Occipital lobe (tissue), 2 donors: ENCODE results near the gene GALNT7. TPM values are rescaled to one million over a fixed set of nuclear protein-coding genes. Genes with fewer than 3 reads are reported as not detected.
A peak's percentile ranks its signal among the peaks of the same experiment; 100 is the strongest.
"Not testable (repeated sequence)": the region's sequence is repeated elsewhere in the genome, so short reads cannot be mapped to it uniquely, and the experiment has no call there.

ENCODE experiments used
- DNase-seq: peaks from one replicate; lab custom pipeline; 2025; lab: John Stamatoyannopoulos, UW
- total RNA-seq: library from RNA; depleted of rRNA; stranded (reverse); fragments of >200 nt; gene quantifications from one replicate; pipeline ENCODE4 v1.2.3, GENCODE V29; 2014

The GALNT7 gene
- total RNA-seq, 1 donor from 2014 or later, result 17.8 TPM

DNA sequence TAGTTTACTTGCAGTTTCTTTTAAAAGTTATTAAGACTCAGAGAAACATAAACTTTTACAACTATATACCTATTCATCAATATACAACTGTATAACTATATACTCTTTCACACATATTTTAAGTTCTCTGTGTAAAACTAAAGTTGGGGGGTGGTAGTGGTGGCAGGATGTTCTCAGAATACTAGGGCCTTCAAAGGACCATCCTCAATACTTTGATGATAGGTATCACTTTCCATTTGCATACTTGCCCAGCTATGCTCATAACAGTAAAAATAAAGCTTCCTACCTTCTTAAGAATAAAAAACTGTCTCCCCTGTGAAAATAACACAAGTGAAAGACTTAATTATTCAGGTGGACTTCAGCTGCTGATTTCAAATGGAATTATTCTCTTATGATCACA is 2.9 kb upstream of the GALNT7 start:
- DNase-seq, result no peak

DNA sequence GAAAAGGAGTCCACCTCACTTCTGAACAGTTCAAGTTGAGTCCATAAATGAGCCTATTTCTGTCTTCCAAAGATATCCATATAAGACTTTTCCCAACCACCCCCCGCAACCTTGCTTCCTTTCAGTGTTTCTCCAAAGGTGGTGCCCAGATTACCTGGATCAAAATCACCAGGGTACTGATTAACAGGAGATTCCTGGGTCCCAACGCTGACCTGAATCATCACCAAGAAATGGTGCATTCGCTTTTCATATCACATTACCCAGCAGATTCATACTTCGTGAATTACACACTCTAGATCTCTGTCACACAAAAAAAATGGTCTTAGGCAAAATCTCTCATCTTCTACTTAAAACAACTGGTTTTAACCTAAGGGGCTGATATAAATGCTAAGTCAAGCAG is 2.1 kb upstream of the GALNT7 start:
- DNase-seq, result no peak

DNA sequence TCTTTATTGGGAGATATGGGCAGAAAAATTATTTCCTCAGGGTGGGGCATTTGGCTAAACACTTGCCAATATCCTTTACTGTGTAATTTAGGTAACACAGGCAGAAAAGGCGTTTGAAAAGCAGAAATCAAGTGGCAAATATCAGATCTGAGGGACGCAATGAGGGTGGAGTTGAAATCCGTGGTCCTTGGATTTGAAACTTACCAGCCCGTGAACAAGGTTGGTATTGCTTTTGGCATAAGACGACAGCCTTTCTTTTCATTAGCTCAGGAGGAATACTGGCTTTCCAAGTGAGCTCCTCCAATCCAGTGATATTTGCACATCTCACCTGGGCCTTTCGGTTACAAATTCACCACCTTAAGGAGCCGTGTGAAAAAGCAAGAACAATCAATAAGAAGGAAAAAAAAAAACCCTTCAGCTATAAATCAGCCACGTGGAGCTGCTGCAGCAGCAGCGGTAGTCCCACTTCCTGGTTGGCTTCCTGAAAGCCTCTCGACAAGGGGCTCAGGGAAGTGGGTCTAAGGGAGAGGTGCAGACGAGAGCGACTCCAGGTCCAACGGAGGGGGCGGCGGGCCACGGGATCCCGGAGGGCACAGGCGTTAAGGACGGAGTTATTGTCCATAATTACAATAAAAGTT is 734 bp upstream of the GALNT7 start:
- peak; percentile 37 for DNase-seq

DNA sequence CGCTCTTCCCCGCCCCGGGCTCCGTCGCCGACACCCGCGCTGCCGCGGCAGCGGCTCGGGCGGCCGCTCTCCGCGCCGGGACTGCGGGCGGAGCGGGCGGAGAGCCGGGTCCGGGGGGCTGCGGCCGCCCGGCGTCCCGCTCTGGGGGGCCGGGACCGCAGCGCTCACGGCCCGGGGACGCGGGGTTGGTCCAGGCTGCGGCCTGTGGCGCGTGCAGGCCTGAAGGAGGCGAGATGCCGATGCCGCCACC is 492 bp downstream of the GALNT7 start:
- DNase-seq, result no peak

DNA sequence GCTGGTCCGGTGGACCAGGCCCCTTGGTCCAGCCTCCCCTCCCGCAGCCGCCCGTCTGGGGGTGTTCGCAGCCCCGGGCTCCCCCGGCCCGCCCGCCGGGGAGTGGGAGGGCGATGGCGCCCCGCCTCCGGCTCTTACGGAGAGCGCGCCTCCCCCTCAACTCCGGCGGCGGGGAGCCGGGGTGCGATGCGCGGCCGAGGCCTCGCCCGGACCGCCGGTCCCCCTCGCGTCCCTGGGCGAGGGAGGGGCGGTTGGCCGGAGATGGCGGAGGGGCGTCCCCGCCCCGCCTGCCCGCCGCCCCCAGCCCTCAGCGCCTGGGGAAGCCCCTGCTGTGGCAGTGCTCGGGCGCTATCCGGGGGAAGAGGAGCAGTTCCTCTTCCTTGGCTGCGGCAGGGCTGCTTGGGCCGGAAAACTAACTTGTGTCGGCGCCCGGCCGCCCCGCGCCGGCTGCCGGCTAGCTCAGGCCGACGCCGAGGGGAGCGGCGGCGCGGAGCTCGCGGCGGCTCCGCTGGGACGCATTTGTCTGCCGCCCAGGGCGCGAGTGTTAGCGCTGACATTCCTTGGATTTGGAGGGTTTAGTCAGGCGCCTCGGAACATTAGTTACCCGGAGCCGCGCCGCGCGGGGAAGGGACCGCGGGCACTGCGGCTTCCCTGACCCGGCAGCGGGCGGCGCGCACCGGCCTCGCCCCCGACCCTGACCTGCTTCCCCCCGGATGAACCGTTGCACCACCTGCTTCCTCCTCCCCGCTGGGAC is 994 bp downstream of the GALNT7 start:
- peak; percentile 61 for DNase-seq

DNA sequence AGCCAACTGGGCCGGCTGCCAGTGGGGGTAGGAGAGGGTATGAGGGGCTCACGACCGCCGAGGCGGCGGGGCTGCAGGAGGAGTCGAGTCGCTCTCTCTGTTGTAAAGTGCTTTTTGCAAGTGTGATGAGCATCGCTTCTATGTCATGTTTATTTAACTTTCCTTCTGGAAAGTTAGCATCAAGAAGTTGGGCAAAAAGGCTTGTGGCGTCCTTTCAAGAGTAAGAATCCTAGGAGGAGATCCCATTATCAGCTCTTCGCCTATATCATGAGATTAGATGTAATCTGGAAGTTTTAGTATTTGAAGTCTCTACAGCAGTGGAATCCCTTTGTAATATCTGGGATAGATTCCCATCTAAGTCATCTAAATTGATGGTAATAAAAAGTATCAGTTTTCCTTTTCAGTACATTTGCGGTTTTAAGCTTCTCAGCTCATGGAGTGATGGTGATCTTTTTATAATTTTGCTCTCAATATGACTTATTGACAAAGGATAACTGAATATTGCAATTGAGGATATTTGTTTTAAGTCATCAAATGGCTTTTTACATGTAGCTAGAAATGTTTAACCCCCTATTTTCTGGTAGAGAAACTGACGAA is 1.7 kb downstream of the GALNT7 start:
- DNase-seq, result no peak

DNA sequence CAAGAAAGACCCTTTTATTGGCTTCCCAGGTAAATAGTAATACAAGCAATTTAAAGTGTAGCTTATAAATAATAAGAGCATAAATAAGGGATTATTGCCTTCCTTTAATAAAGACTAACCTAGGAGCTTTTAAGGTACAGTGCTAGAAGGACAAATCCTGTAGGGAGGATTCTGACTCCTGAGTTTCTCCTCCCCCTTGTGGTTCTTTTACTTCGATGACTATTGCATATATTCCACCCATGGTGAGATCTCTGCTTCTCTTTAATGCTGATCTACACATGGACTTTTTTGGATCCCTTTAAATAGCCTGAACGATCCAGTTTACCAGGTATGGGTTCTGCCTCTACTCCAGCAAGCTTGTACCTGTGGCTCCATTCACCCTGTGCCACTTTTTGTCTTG is 2.5 kb downstream of the GALNT7 start:
- no peak for DNase-seq

DNA sequence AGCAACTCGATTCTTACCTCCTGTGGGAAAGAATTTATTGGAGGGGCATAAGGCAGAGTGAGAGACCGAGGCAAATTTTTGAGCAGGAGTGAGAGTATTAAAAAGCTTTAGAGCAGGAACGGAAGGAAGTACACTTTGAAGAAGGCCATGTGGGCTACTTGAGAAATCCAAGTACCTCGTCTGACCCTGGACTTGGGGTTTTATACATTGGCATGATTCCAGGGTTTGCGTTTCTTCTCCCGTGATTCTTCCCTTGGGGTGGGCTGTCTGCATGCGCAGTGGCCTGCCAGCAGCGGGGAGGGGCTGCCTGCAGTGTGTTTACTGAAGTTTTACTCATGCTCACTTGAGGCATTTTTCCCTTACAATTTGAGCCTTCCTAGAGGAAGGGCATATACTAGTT is 3.4 kb downstream of the GALNT7 start:
- DNase-seq, result no peak

DNA sequence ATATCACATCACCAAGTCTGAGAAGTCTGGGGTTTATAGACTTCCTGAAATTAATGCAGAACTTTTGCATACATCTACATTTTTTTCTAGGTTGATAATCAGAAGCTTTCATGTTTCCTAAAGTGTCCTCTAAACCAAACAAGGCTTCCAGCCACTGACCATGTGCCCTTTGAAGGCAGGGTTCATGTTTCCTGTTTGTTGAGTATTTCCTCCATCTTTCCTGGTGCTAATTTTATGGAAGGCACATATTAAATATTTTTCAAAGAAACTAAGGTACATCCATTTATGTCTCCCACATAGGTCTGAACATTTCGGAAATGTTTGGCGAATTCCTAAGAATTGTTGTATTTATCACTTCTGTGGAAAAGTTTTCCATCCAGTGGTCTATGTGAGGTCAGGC is 5.6 kb downstream of the GALNT7 start:
- no peak for DNase-seq

DNA sequence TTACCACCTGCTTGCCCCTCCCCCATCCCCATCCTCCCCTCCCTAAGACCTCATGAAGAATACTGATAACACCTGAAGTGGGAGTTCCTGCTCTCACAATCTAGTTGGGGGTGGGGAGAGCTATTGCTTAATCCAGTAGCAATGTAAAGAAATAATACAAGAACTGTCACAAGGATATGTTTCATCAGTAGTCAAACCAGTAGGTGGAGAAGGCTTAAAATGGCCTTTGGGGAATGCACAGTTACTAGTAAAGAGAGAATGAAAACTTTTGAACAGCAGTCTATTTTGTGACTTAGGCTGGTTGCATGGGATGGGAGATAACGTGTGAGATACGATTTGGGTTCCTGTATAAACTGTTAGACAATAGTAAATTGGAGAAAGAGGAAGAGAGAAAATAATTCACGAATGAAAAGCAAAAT is 6.0 kb downstream of the GALNT7 start:
- no peak for DNase-seq

DNA sequence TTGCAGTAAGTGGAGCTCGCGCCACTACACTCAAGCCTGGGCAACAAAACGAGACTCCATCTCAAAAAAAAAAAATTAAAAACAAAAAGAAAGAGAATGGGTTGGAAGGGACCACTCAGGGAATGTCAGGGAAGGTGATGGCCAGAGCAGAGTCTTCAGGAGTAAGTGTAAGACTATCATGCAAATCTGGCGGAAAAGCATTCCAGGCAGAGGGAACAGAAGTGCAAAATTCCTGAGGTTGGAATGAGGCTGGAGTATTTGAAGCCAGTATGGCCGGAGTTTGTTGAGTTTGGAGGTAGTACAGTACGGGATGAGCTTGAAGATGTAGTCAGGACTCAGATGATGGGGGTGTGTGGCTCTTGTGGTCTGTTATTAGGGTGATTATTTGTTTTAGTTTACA is 7.4 kb downstream of the GALNT7 start:
- no peak for DNase-seq

DNA sequence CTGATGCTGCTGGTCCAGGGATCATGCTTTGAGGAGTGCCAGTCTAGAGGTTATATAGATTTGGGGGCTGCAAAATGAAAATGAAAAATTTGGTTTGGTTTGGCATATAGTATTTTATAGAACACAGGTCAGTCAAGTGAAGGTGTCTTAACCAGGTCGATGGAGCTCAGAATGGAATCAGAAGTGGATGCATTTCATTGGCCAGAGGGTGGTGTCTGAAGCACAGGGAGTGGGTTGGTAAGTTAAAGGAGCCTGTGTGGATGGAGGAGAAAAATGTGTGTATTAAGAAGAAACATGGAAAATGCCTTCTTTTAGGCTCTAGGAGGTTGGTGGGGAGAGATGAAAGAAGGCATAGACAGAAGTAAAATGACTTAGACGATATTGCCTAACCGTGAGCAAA is 8.6 kb downstream of the GALNT7 start:
- no peak for DNase-seq

DNA sequence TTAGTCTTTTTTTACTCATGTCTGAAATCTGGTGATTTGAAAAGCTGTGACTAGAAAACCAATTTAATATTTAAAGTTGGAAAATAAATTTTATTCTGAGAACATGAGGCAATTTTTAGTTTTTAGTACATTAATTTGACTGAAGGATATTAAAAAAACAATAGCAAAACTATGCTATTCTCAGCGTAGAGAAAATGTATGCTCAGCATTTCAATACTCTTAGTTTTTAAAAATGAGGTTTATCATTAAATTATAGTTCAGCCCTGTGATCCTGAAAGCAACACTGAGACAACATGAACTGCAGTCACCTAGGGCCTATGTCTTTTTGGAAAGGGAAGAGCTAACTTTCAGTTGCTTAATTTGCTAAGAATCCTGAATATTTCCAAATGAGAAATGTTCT is 9.5 kb downstream of the GALNT7 start:
- DNase-seq, result no peak

DNA sequence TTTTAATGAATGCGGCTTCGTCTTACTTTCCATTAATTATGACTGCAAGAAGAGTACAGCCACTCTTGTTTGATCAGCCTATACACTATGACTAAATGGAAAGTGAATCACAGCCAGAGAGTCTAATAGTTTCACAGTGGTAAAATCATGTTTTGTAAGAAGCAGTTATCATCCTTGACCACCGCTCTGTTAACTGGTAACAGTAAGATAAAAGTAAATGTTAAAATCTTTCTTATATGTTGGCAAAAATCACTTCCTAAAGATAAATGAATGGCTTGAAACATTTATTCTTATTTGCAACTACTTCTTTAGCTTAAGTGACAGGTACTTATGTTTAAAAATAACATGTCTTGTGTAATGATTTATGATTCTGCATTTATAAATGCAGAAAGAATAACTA is 13.2 kb downstream of the GALNT7 start:
- no peak for DNase-seq

DNA sequence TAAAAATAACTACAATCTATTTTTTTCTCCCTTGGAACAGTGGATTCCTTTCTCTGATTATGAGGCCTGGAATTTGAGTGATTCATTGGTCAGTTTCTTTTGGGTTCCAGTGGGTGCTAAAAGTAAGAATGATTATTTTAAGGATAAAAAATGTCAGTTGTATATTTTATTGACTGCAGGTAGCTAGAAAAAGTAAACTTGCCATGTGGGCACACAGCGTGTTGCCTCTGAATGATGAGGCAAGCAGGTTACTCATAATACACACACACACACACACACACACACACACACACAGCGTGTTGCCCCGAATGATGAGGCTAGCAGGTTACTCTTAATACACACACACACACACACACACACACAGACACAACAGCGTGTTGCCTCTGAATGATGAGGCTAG is 13.8 kb downstream of the GALNT7 start:
- DNase-seq, result no peak

DNA sequence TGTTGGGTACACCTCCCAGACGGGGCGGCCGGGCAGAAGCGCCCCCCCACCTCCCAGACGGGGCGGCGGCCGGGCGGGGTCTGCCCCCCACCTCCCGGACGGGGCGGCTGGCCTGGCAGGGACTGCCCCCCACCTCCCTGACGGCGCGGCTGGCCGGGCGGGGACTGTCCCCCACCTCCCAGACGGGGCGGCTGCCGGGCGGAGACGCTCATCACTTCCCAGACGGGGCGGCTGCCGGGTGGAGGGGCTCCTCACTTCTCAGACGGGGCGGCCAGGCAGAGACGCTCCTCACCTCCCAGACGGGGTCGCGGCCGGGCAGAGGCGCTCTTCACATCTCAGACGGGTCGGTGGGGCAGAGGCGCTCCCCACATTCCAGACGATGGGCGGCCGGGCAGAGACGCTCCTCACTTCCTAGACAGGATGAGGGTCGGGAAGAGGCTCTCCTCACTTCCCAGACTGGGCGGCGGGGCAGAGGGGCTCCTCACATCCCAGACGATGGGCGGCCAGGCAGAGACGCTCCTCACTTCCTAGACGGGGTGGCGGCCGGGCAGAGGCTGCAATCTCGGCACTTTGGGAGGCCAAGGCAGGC is 15.1 kb downstream of the GALNT7 start:
- not testable (repeated sequence) for DNase-seq

DNA sequence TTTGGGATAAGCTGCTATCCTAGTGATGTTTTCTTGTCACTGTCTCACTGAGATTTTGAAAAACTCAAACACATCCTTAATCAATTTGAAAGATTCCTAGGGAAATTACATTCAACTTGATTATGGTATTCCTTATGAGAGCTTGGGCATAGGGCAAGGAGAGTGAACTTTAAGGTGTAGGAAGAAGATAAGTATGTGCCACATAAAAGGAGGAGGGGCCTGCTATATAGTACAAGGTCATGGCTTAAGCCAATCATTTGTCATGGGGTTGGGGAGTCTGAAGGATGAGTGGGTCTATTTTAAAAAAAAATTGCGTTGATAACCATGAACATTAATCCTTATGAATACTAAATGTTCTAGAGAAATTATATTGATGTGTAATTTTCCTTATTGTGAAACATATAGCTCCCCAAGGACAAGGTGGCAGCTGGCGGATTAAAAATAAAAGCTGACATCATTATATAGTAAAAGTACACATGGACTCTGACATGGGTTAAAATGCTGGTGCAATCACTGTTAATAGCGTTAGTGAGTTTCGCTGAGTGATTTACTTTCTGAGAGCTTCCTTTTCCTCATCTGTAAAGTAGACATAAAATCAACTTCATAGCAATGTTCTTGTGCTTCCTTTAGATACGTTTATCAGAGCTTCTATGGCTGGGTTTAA is 17.4 kb downstream of the GALNT7 start:
- no peak for DNase-seq

DNA sequence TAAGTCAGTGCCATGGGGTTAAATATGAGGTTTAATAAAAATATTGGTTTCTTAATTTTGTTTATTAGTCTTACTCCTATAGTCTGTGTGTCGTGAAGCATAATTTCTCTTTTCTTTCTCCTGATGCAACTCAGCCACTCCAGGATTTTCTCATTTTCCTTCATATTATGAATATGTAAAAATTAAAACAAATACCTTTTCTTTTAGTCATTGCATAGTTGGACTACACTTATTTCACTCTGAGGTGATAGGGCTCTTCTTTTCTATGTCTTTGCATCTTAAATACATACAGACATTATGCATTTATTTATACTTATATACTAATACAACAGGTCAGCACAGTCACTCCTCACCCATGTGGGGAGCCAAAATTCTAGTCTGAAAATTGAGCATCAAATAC is 19.1 kb downstream of the GALNT7 start:
- DNase-seq, result no peak

DNA sequence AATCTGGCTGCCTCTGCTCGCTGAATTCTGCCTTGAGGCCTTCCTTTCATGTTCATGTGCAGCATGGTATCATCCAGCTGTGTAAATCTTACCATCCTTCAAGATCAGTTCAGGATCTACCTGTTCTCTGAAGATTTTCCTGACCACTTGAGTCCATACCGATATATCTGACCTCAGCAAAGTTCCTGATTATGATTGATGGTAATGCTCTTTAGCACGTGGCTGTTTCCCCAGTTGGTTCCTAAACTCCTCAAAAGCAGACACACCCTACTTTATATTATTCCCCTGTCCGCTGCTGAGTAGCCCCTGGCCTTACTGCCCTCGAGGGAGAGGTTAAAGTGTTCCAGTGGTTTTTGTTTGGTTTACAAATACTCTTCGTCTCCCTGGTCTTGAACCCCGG is 20.0 kb downstream of the GALNT7 start:
- DNase-seq, result no peak

DNA sequence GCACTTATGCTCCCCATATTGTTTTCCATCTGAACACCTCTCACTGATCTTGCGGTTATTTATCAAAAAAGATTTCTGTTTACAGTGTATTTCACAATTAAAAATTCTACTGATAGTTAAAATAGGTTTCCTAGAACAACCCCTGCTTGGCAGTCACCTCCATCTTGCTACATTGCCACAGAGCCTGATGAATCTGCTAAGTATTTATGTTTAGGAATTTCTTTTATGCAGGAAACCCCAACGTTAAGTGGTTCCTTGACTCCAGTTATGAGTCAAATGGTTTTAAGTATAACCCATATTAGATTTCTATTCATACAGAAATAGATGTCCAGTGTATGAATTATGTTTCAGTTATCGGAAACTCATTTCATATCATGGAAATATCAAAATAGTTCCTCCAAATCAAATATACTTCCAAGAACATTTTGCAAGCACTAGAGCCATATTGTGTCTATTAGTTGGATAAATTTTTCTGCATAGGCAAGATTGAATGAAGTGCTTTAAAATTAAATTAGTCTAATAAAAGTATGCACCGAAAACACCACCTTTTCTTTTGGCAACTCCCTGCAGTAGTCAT is 20.6 kb downstream of the GALNT7 start:
- no peak for DNase-seq

DNA sequence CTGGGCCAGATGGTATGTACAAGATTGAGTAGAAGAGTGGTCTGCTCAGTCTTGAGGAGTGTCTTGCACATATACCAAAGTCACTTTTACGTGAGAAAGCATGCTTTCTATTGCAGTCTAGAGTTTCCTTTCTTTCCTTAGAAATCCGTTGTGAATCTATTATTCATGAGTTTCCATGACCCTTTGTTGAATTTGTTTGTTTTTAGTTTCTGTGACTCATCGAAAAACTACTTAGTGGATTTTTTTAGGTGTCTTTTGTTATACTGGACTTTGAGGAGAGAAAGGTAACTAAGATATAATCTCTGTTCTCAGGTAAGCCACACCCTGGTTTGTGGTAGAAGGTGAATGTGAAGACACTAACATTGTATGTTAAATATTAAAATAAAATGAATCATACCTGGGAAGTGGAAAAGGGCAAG is 23.0 kb downstream of the GALNT7 start:
- DNase-seq, result no peak
